Endothelial cell of umbilical vein (primary cell): ENCODE results near the gene CTIF. TPM values are rescaled to one million over a fixed set of nuclear protein-coding genes. Genes with fewer than 3 reads are reported as not detected.

Experiments
- BruUV-seq: library from RNA; stranded (reverse); fragments of 400-500 nt; replicated peaks from 2 replicates; lab custom pipeline; 2021; lab: Mats Ljungman, UMichigan
- CTCF ChIA-PET: fragments of 300-600, 350-600 bp; sonication (Branson Sonifier 250); formaldehyde crosslinking; loops from one replicate; lab custom pipeline; 2021; ENCODE audit warnings: antibody characterized with exemption, inconsistent platforms; lab: Charles Lee
- POLR2A ChIA-PET: fragments of 300-600, 350-600 bp; sonication (Branson Sonifier 250); formaldehyde crosslinking; loops from one replicate; lab custom pipeline; 2021; ENCODE audit warnings: antibody characterized with exemption, inconsistent platforms; lab: Charles Lee
- DNase-seq: peaks from one replicate; pipeline ENCODE4 v3.0.0-alpha.2; 2011; ENCODE audit warnings: low read depth, low spot score
- FAIRE-seq: peaks from 2 replicates; lab custom pipeline; 2011; peaks lifted over from hg19 to GRCh38; lab: Jason Lieb, UNC
- H2AFZ ChIP-seq: 2 replicates; pipeline ENCODE4 v1.6.0; 2012; ENCODE audit warnings: low read depth, low read length, control low read depth, inconsistent platforms
- H3K27ac ChIP-seq: 2 replicates; pipeline ENCODE4 v1.5.1; 2011; ENCODE audit warnings: low read depth, mild to moderate bottlenecking, control low read depth, low read length, moderate library complexity; ENCODE audit not compliant: insufficient read depth
- H3K27me3 ChIP-seq, 2 experiments: 2 replicates each; pipeline versions ENCODE4 v1.6.0 to v1.6.1; 2011; ENCODE audit warnings: low read length in 2 of 2, mixed read lengths in 1 of 2; ENCODE audit not compliant: control insufficient read depth in 2 of 2, insufficient read depth in 2 of 2
- H3K36me3 ChIP-seq, 2 experiments: 2 replicates in 1 of 2; 3 replicates in 1 of 2; pipeline ENCODE4 v1.5.1; 2011; ENCODE audit warnings: low read length in 2 of 2, mild to moderate bottlenecking in 1 of 2, moderate library complexity in 1 of 2; ENCODE audit not compliant: control insufficient read depth in 2 of 2, insufficient read depth in 2 of 2; ENCODE audit errors: extremely low read depth in 1 of 2
- H3K4me1 ChIP-seq: 3 replicates; pipeline ENCODE4 v1.5.1; 2011; ENCODE audit warnings: mild to moderate bottlenecking, low read length; ENCODE audit not compliant: control insufficient read depth, insufficient read depth; ENCODE audit errors: extremely low read depth
- H3K4me2 ChIP-seq: 2 replicates; pipeline ENCODE4 v1.6.1; 2011; ENCODE audit warnings: low read length, control low read depth, mixed read lengths; ENCODE audit not compliant: insufficient read depth
- H3K4me3 ChIP-seq, 3 experiments: fragments of 200-600 bp in 1 of 3; sonication (generic), shearing (Covaris generic) in 1 of 3; replicated peaks in 1 of 3; 2 replicates each; pipeline ENCODE4 v1.5.1; 2011 to 2016; ENCODE audit warnings: control low read depth in 3 of 3, low read length in 3 of 3, mild to moderate bottlenecking in 2 of 3, inconsistent platforms in 1 of 3, low read depth in 1 of 3, moderate library complexity in 1 of 3; ENCODE audit not compliant: insufficient read depth in 1 of 3
- H3K79me2 ChIP-seq: 2 replicates; pipeline ENCODE4 v1.6.0; 2012; ENCODE audit warnings: low read length, inconsistent platforms; ENCODE audit not compliant: control insufficient read depth, insufficient read depth
- H3K9ac ChIP-seq: replicated peaks from 2 replicates; pipeline ENCODE3; 2011; ENCODE audit warnings: low read length, control low read depth; ENCODE audit not compliant: insufficient read depth; ENCODE audit errors: extremely low read depth
- H3K9me1 ChIP-seq: replicated peaks from 3 replicates; pipeline ENCODE4 v1.6.0; 2011; ENCODE audit warnings: mild to moderate bottlenecking, low read length; ENCODE audit not compliant: control insufficient read depth, insufficient read depth; ENCODE audit errors: extremely low read depth
- H3K9me3 ChIP-seq: replicated peaks from 2 replicates; pipeline ENCODE4 v1.5.1; 2012; ENCODE audit warnings: low read length, inconsistent platforms; ENCODE audit not compliant: control insufficient read depth, insufficient read depth
- H4K20me1 ChIP-seq: replicated peaks from 2 replicates; pipeline ENCODE3; 2011; ENCODE audit warnings: mild to moderate bottlenecking, low read length; ENCODE audit not compliant: control insufficient read depth, insufficient read depth; ENCODE audit errors: extremely low read depth
- EZH2 ChIP-seq: IDR thresholded peaks from 2 replicates; pipeline ENCODE4 v1.6.1; 2012; ENCODE audit warnings: borderline replicate concordance, low read depth, mild to moderate bottlenecking, moderate library complexity, low read length, inconsistent platforms; ENCODE audit not compliant: severe bottlenecking
- JUN ChIP-seq: IDR thresholded peaks from 2 replicates; pipeline ENCODE4 v1.6.1; 2011; ENCODE audit warnings: borderline replicate concordance, low read depth; ENCODE audit not compliant: insufficient read length, insufficient read depth
- MYC ChIP-seq: IDR thresholded peaks from one replicate; pipeline ENCODE4 v1.6.1; 2011; ENCODE audit warnings: mild to moderate bottlenecking, low read depth, low read length
- POLR2A ChIP-seq: IDR thresholded peaks from 2 replicates; pipeline ENCODE4 v1.6.1; 2012; ENCODE audit warnings: low read depth, mild to moderate bottlenecking, control low read depth, low read length
- POLR2AphosphoS5 ChIP-seq: IDR thresholded peaks from 2 replicates; pipeline ENCODE4 v1.6.1; 2012; ENCODE audit warnings: low read depth, mild to moderate bottlenecking, control low read depth, low read length, moderate library complexity; ENCODE audit not compliant: insufficient read depth
- dilution Hi-C: fragments of 300-500 bp; cut with MboI; formaldehyde crosslinking; loops from one replicate; pipeline ENCODE4 v1.15.0; 2019; ENCODE audit warnings: low sequenced_read_pairs; ENCODE audit not compliant: extremely low pct_ligation_motif_present
- intact Hi-C: fragments of 100-400 bp; cut with micrococcal nuclease; formaldehyde crosslinking; loops from one replicate; pipeline ENCODE4 v1.10.0; 2022
- polyA plus RNA-seq, 4 experiments: library from polyadenylated mRNA; depleted of rRNA in 3 of 4; stranded (reverse) in 3 of 4; unstranded in 1 of 4; fragments of >200 nt; gene quantifications; 2 replicates each; pipeline versions ENCODE4 v1.2.1 to v1.2.3, GENCODE V29; 2011 to 2012; ENCODE audit warnings: missing spikeins in 1 of 4
- total RNA-seq: library from RNA; stranded (reverse); gene quantifications from 2 replicates; pipeline ENCODE4 v1.2.3, GENCODE V29; 2021
- TF ChIP-seq, protein P1 (sequence below): IDR thresholded peaks from 2 replicates; pipeline ENCODE4 v1.6.1; 2011; ENCODE audit not compliant: insufficient read depth, insufficient read length
- TF ChIP-seq, protein P2 (sequence below), 2 donors: IDR thresholded peaks; 1 replicate in 1 of 2; 2 replicates in 1 of 2; pipeline ENCODE4 v1.5.1; 2011; ENCODE audit warnings: low read length in 2 of 2, mild to moderate bottlenecking in 2 of 2, moderate library complexity in 2 of 2, control low read depth in 1 of 2, inconsistent platforms in 1 of 2, low read depth in 1 of 2; ENCODE audit not compliant: insufficient read depth in 1 of 2; ENCODE audit errors: extremely low read depth in 1 of 2

The CTIF gene
- total and polyA plus RNA-seq, 2 donors (not counting 3 experiments of a cell fraction or from before 2014, with no cell fraction given), result 20.9 to 57.7 TPM

DNA sequence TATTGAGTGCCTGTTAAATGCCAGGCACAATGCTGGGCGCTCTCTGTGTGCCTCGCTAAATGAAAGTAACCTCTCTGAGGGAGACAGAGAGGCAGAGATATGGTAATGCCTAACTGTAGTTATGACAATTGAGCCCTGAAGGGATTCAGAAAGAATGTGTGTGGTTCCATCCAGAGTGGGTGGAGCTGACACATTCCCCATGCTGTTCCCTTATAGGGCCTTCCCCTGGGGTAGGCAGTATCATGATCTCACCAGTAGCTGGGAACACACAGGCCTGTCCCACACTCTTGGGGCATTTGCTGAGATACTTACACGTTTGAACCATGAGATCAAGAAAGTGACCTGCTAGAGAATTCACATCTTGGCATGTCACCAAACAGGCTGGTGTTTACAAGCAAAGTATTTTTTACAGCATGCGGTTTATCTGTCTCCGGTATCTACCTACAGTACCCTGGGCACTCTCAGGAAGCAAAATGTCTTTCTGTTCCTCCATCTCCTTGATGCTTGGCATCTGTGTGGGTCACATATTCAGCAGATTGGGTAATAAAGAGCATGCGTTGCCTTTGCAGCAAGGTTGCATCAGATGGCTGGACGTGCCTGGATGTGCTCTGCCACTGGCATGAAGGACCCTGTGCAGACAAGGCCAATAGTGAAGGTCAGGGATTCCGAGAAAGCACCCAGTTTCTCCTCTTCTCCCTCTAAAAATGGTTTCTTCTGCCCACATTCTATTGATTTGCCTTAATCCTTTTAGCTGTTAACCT, 9.4 kb downstream of the CTIF start:
- no TSS peak for BruUV-seq
- H4K20me1 ChIP-seq, result no peaks in the 10 kb centered on the region
- dilution Hi-C loops (no loop called here), intact Hi-C loops (loop anchor here (10.0 kb wide), 2 partner anchors 613 to 917 kb away; partner anchors contain the start of genes DYM and SMAD2)
- peak; percentile 18 for FAIRE-seq
- H3K4me2 ChIP-seq, result no peak overlapping the region
- no peaks in the 10 kb centered on the region for H3K27me3 ChIP-seq
- H3K27ac ChIP-seq, result no peak overlapping the region
- H3K4me3 ChIP-seq, result no peak overlapping the region
- CTCF ChIA-PET, result interaction anchor here (0.6 to 1.0 kb wide), 3 partner anchors 11 to 690 kb away, joined by 3 read pairs; no protein-coding TSS in a partner anchor
- H2AFZ ChIP-seq, result no peak overlapping the region
- no peak overlapping the region for H3K9ac ChIP-seq
- TF ChIP-seq POLR2AphosphoS5 (no peak), JUN (no peak), EZH2 (no peak), MYC (no peak), POLR2A (no peak)
- TF ChIP-seq, protein P1, sequence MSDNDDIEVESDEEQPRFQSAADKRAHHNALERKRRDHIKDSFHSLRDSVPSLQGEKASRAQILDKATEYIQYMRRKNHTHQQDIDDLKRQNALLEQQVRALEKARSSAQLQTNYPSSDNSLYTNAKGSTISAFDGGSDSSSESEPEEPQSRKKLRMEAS, result no peak
- TF ChIP-seq, protein P2, sequence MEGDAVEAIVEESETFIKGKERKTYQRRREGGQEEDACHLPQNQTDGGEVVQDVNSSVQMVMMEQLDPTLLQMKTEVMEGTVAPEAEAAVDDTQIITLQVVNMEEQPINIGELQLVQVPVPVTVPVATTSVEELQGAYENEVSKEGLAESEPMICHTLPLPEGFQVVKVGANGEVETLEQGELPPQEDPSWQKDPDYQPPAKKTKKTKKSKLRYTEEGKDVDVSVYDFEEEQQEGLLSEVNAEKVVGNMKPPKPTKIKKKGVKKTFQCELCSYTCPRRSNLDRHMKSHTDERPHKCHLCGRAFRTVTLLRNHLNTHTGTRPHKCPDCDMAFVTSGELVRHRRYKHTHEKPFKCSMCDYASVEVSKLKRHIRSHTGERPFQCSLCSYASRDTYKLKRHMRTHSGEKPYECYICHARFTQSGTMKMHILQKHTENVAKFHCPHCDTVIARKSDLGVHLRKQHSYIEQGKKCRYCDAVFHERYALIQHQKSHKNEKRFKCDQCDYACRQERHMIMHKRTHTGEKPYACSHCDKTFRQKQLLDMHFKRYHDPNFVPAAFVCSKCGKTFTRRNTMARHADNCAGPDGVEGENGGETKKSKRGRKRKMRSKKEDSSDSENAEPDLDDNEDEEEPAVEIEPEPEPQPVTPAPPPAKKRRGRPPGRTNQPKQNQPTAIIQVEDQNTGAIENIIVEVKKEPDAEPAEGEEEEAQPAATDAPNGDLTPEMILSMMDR (IDR thresholded peaks at IDR 0.05; ENCODE audit: extremely low read depth in 1 of 2, insufficient read depth in 1 of 2, low read depth in 1 of 2, low read length in 2 of 2), result no peak
- H3K9me1 ChIP-seq, result no peaks in the 10 kb centered on the region
- H3K9me3 ChIP-seq, result no peaks in the 10 kb centered on the region
- peaks cover 25% of the 10 kb centered on the region for H3K4me1 ChIP-seq
- no peak for DNase-seq
- POLR2A ChIA-PET, result no interaction called here
- peaks cover 0 to 2% of the 10 kb centered on the region in 2 experiments for H3K36me3 ChIP-seq
- H3K79me2 ChIP-seq, result peaks cover 28% of the 10 kb centered on the region
